ENCODE measurements around the gene RBFA.

The RBFA gene

DNA sequence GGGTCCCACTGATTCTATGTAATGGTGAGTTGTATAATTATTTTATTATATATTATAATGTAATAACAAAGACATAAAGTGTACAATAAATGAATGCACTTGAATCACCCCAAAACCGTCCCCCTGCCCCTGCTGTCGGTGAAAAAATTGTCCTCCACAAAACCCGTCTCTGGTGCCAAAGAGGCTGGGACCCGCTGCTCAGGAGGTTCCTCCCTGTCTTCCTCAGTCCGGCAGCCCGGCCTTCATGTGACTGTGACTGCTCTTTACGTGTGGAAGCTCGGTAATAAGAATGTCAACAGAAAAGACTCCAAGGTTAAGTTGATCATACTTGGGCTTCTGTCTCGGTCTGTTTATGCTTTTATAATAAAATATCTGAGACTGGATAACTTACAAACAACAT, 42.1 kb downstream of the RBFA start:
- no peak for DNase-seq

DNA sequence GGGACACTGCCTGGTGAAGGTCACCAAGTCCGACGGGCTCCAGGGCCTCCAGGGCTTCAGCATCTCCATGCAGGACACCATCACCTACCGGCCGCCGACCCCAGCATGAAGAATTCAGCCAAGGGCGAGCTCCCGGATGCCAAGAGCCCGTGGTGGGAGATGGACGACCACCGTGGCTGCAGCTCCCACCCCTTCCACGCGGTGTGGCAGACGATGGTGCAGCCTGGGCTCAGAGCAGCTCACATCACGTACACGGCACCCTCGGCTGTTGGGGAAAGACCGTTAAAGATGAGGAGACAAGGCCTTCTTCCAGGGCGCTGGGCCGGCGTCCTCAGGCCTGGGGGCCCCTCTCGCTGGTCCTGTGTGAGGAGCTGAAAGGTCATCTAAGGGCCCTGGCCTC, 43.6 kb downstream of the RBFA start:
- DNase-seq = no peak

Data from activated gamma-delta T cell (primary cell).